Fibroblast of lung (primary cell): ENCODE results near the gene TAS2R41. TPM values are rescaled to one million over a fixed set of nuclear protein-coding genes. Genes with fewer than 3 reads are reported as not detected.

Experiments used
- DNase-seq, 2 donors: peaks; one replicate each; pipeline versions ENCODE4 v3.0.0 to v3.0.0-alpha.2; 2010; ENCODE audit warnings: low read depth in 2 of 2
- H2AFZ ChIP-seq: 2 replicates; pipeline ENCODE4 v1.5.1; 2012; ENCODE audit warnings: low read length, control low read depth, inconsistent platforms
- H3K27ac ChIP-seq: 2 replicates; pipeline ENCODE4 v1.5.1; 2011; ENCODE audit warnings: low read length, control low read depth; ENCODE audit not compliant: insufficient read depth
- H3K27me3 ChIP-seq: 2 replicates; pipeline ENCODE4 v1.5.1; 2011; ENCODE audit warnings: mild to moderate bottlenecking, low read length; ENCODE audit not compliant: control insufficient read depth, insufficient read depth
- H3K36me3 ChIP-seq: 2 replicates; pipeline ENCODE4 v1.5.1; 2011; ENCODE audit warnings: low read length; ENCODE audit not compliant: control insufficient read depth, insufficient read depth
- H3K4me1 ChIP-seq: 2 replicates; pipeline ENCODE4 v1.5.1; 2011; ENCODE audit warnings: low read length; ENCODE audit not compliant: control insufficient read depth, insufficient read depth; ENCODE audit errors: extremely low read depth
- H3K4me2 ChIP-seq: 2 replicates; pipeline ENCODE4 v1.5.1; 2011; ENCODE audit warnings: low read length, control low read depth; ENCODE audit not compliant: insufficient read depth; ENCODE audit errors: extremely low read depth
- H3K4me3 ChIP-seq, 4 experiments: fragments of 200-600 bp in 1 of 4; sonication (generic) in 1 of 4; replicated peaks in 1 of 4; 2 replicates each; pipeline ENCODE4 v1.5.1; 2011 to 2016; ENCODE audit warnings: low read length in 4 of 4, low read depth in 3 of 4, mild to moderate bottlenecking in 3 of 4, control low read depth in 2 of 4, inconsistent platforms in 1 of 4, mixed read lengths in 1 of 4; ENCODE audit not compliant: insufficient read depth in 1 of 4; ENCODE audit errors: control extremely low read depth in 1 of 4
- H3K79me2 ChIP-seq: 2 replicates; pipeline ENCODE4 v1.5.1; 2012; ENCODE audit warnings: mild to moderate bottlenecking, low read length, inconsistent platforms; ENCODE audit not compliant: control insufficient read depth, insufficient read depth
- H3K9ac ChIP-seq: 2 replicates; pipeline ENCODE4 v1.5.1; 2011; ENCODE audit warnings: mild to moderate bottlenecking, low read length, control low read depth; ENCODE audit not compliant: insufficient read depth
- H3K9me3 ChIP-seq: 2 replicates; pipeline ENCODE4 v1.5.1; 2012; ENCODE audit warnings: low read depth, low read length; ENCODE audit not compliant: control insufficient read depth, insufficient read depth
- H4K20me1 ChIP-seq: 2 replicates; pipeline ENCODE4 v1.5.1; 2011; ENCODE audit warnings: low read length; ENCODE audit not compliant: control insufficient read depth, insufficient read depth; ENCODE audit errors: extremely low read depth
- EZH2 ChIP-seq: IDR thresholded peaks from 2 replicates; pipeline ENCODE4 v1.5.1; 2012; ENCODE audit warnings: low read length, control low read depth, mild to moderate bottlenecking; ENCODE audit errors: missing control alignments
- polyA plus RNA-seq, 2 donors: library from polyadenylated mRNA; depleted of rRNA in 1 of 2; stranded (reverse) in 1 of 2; unstranded in 1 of 2; fragments of >200 nt; gene quantifications; 2 replicates each; pipeline ENCODE4 v1.2.1, GENCODE V29; 2011 to 2012; ENCODE audit warnings: missing spikeins in 1 of 2
- total RNA-seq: library from RNA; depleted of rRNA; stranded (reverse); fragments of >200 nt; gene quantifications from 2 replicates; pipeline ENCODE4 v1.2.1, GENCODE V29; 2014
- TF ChIP-seq, protein P1 (sequence below), 2 donors: IDR thresholded peaks in 1 of 2; conservative IDR thresholded peaks in 1 of 2; 1 replicate in 1 of 2; 2 replicates in 1 of 2; pipeline ENCODE4 v1.5.1; 2011 to 2012; ENCODE audit warnings: low read length in 2 of 2, control low read depth in 1 of 2, inconsistent platforms in 1 of 2, low read depth in 1 of 2, mild to moderate bottlenecking in 1 of 2

TAS2R41 gene
- total and polyA plus RNA-seq, 2 donors (not counting 1 experiment from before 2014, with no cell fraction given), result not detected

GRCh38 chr7:143495851-143496250 is 18.2 kb downstream of the TAS2R41 start:
- DNase-seq, result no peak
- H4K20me1 ChIP-seq, result no peaks in the 10 kb centered on the region
- H2AFZ ChIP-seq, result no peak overlapping the region
- no peaks in the 10 kb centered on the region for H3K36me3 ChIP-seq
- no peaks in the 10 kb centered on the region for H3K27me3 ChIP-seq
- no peak overlapping the region for H3K9ac ChIP-seq
- H3K4me1 ChIP-seq, result peaks cover 6% of the 10 kb centered on the region
- no peak overlapping the region for H3K4me2 ChIP-seq
- no peak overlapping the region for H3K4me3 ChIP-seq
- no peaks in the 10 kb centered on the region for H3K79me2 ChIP-seq
- TF ChIP-seq, protein P1, sequence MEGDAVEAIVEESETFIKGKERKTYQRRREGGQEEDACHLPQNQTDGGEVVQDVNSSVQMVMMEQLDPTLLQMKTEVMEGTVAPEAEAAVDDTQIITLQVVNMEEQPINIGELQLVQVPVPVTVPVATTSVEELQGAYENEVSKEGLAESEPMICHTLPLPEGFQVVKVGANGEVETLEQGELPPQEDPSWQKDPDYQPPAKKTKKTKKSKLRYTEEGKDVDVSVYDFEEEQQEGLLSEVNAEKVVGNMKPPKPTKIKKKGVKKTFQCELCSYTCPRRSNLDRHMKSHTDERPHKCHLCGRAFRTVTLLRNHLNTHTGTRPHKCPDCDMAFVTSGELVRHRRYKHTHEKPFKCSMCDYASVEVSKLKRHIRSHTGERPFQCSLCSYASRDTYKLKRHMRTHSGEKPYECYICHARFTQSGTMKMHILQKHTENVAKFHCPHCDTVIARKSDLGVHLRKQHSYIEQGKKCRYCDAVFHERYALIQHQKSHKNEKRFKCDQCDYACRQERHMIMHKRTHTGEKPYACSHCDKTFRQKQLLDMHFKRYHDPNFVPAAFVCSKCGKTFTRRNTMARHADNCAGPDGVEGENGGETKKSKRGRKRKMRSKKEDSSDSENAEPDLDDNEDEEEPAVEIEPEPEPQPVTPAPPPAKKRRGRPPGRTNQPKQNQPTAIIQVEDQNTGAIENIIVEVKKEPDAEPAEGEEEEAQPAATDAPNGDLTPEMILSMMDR (conservative IDR thresholded peaks at IDR 0.05 in 1 of 2, IDR thresholded peaks at IDR 0.05 in 1 of 2; ENCODE audit: low read depth in 1 of 2, low read length in 2 of 2), result no peak
- no peak for TF ChIP-seq EZH2
- H3K9me3 ChIP-seq, result no peaks in the 10 kb centered on the region
- no peak overlapping the region for H3K27ac ChIP-seq

- Histone ChIP-seq H3K36me3 (no peaks in the 10 kb centered on the region), H3K79me2 (no peaks in the 10 kb centered on the region), H3K4me2 (no peak overlapping the region), H3K27me3 (no peaks in the 10 kb centered on the region), H3K27ac (no peak overlapping the region), H4K20me1 (no peaks in the 10 kb centered on the region), H3K9ac (no peak overlapping the region), H3K4me3 (no peak overlapping the region), H3K4me1 (peaks cover 6% of the 10 kb centered on the region), H3K9me3 (no peaks in the 10 kb centered on the region), H2AFZ (no peak overlapping the region)
- no peak for DNase-seq
- TF ChIP-seq, protein P1 (conservative IDR thresholded peaks at IDR 0.05 in 1 of 2, IDR thresholded peaks at IDR 0.05 in 1 of 2; ENCODE audit: low read depth in 1 of 2, low read length in 2 of 2), result no peak
- TF ChIP-seq EZH2, result no peak
Observed at GRCh38 chr7:143496263-143496662, 18.6 kb downstream of the TAS2R41 start.

- Histone ChIP-seq H3K4me1 (peaks cover 6% of the 10 kb centered on the region), H3K4me2 (no peak overlapping the region), H3K79me2 (no peaks in the 10 kb centered on the region), H3K9me3 (no peaks in the 10 kb centered on the region), H3K9ac (no peak overlapping the region), H3K4me3 (no peak overlapping the region), H2AFZ (no peak overlapping the region), H3K27me3 (no peaks in the 10 kb centered on the region), H3K27ac (no peak overlapping the region), H4K20me1 (no peaks in the 10 kb centered on the region), H3K36me3 (no peaks in the 10 kb centered on the region)
- TF ChIP-seq, protein P1 (conservative IDR thresholded peaks at IDR 0.05 in 1 of 2, IDR thresholded peaks at IDR 0.05 in 1 of 2; ENCODE audit: low read depth in 1 of 2, low read length in 2 of 2), result no peak
- no peak for TF ChIP-seq EZH2
- no peak for DNase-seq
Observed at GRCh38 chr7:143497008-143497795, 19.5 kb downstream of the TAS2R41 start.
